ENCODE data around the gene PHOSPHO1.

The PHOSPHO1 gene

GRCh38 chr17:49255125-49255524 is 24.5 kb upstream of the PHOSPHO1 start:
- TF ChIP-seq CTCF (IDR thresholded peaks at IDR 0.05; ENCODE audit: extremely low read depth, insufficient read depth, missing control alignments) = no peak
- in situ Hi-C loops (cut with MboI; ENCODE audit: low pct_unique_long_range_greater_than_20kb, low sequenced_read_pairs, unreplicated experiment) = no loop called here
- DNase-seq (ENCODE audit: low spot score) = no peak

- in situ Hi-C loops (cut with MboI; ENCODE audit: low pct_unique_long_range_greater_than_20kb, low sequenced_read_pairs, unreplicated experiment) = no loop called here
- no peak for TF ChIP-seq CTCF (IDR thresholded peaks at IDR 0.05; ENCODE audit: extremely low read depth, insufficient read depth, missing control alignments)
- no peak for DNase-seq (ENCODE audit: low spot score)
These were observed 23.5 kb upstream of the PHOSPHO1 start for GRCh38 chr17:49254066-49254465.

- in situ Hi-C loops (cut with MboI; ENCODE audit: low pct_unique_long_range_greater_than_20kb, low sequenced_read_pairs, unreplicated experiment) = no loop called here
- no peak for DNase-seq (ENCODE audit: low spot score)
These were observed 21.6 kb upstream of the PHOSPHO1 start for GRCh38 chr17:49252148-49252695.

GRCh38 chr17:49249890-49250522 is 19.4 kb upstream of the PHOSPHO1 start:
- no peak for DNase-seq (ENCODE audit: low spot score)
- TF ChIP-seq CTCF (IDR thresholded peaks at IDR 0.05; ENCODE audit: extremely low read depth, insufficient read depth, missing control alignments) = no peak
- in situ Hi-C loops (cut with MboI; ENCODE audit: low pct_unique_long_range_greater_than_20kb, low sequenced_read_pairs, unreplicated experiment) = no loop called here

More at GRCh38 chr17:49252148-49252695, 21.6 kb upstream of the PHOSPHO1 start:
- TF ChIP-seq CTCF (IDR thresholded peaks at IDR 0.05; ENCODE audit: extremely low read depth, insufficient read depth, missing control alignments) = no peak

GRCh38 chr17:49249292-49249794 is 18.8 kb upstream of the PHOSPHO1 start:
- no peak for DNase-seq (ENCODE audit: low spot score)
- in situ Hi-C loops (cut with MboI; ENCODE audit: low pct_unique_long_range_greater_than_20kb, low sequenced_read_pairs, unreplicated experiment) = no loop called here
- no peak for TF ChIP-seq CTCF (IDR thresholded peaks at IDR 0.05; ENCODE audit: extremely low read depth, insufficient read depth, missing control alignments)

GRCh38 chr17:49247944-49248343 is 17.4 kb upstream of the PHOSPHO1 start:
- no peak for DNase-seq (ENCODE audit: low spot score)
- in situ Hi-C loops (cut with MboI; ENCODE audit: low pct_unique_long_range_greater_than_20kb, low sequenced_read_pairs, unreplicated experiment) = no loop called here
- TF ChIP-seq CTCF (IDR thresholded peaks at IDR 0.05; ENCODE audit: extremely low read depth, insufficient read depth, missing control alignments) = no peak

All from GM13977 (cell line).